Brain microvascular endothelial cell (primary cell): ENCODE measurements around the gene NNAT.
A peak's percentile ranks its signal among the peaks of the same experiment; 100 is the strongest.

Experiments
- DNase-seq: peaks from one replicate; pipeline ENCODE4 v3.0.0-alpha.2; 2020
- H3K27ac ChIP-seq: fragments of 250-450 bp; sonication (Bioruptor Pico); 2 replicates; pipeline ENCODE4 v1.5.1; 2020; ENCODE audit warnings: mild to moderate bottlenecking, moderate library complexity
- H3K27me3 ChIP-seq: fragments of 250-450 bp; sonication (Bioruptor Pico); replicated peaks from 2 replicates; pipeline ENCODE4 v1.5.1; 2020; ENCODE audit warnings: mild to moderate bottlenecking
- H3K36me3 ChIP-seq: fragments of 250-450 bp; sonication (Bioruptor Pico); replicated peaks from 2 replicates; pipeline ENCODE4 v1.5.1; 2020; ENCODE audit warnings: mild to moderate bottlenecking
- H3K4me3 ChIP-seq: 2 replicates; pipeline ENCODE4 v1.5.1; 2011; ENCODE audit warnings: low read depth, mild to moderate bottlenecking, control low read depth, low read length, moderate library complexity
- CTCF ChIP-seq: IDR thresholded peaks from 2 replicates; pipeline ENCODE4 v1.5.1; 2011; ENCODE audit warnings: low read depth, mild to moderate bottlenecking, moderate library complexity, low read length, control low read depth, inconsistent platforms; ENCODE audit errors: missing control alignments
- in situ Hi-C: cut with HindIII; loops from 2 replicates; pipeline ENCODE4 v1.10.0; 2017; ENCODE audit warnings: low sequenced_read_pairs, low pct_ligation_motif_present

NNAT gene

DNA sequence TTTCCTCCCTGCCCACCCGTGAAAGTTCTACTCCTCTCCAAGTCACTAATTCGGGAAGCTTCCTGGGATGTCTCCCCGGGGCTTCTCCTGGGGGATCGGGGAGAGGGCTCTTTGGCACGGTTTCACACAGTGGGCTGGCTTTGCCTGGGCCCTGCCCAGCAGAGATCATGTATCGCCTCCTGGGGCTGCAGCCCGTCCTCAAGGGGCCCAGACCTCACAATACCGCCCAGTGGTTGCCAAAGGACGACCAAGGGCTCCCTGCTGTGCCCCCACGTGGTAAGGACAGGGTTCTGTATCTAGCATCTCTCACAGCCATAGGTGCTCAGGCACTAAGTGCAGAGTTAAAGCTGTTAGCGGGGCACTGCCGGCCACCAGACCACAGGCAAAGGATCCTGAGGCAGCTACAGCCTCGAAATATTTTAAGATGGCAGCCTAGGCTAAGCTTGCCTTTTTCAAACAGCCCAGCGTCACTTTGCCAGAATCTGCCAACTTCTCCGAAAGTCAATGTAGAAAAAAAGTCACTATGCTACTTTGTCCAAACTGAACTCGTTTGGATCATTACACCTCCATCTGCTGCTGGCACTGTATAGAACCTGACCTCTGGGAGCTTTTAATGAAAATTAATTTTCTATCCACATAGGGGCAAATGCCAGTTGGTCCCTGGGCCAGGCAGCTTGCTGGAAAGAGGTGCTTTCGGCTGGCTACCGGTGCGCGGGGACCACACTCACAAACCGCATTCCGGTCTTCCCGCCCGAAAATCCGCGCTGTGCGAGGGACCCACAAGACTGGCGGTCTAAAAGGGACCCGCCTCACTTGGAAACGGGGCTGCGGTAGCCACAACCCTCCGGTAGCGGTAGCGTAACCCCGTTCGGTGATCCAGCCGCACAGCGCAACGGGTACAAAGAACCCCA is 1.3 kb upstream of the NNAT start:
- DNase-seq, result peak; percentile 31
- Histone ChIP-seq H3K27ac (no peak overlapping the region), H3K27me3 (no peaks in the 10 kb centered on the region), H3K4me3 (no peak overlapping the region), H3K36me3 (peaks cover 13% of the 10 kb centered on the region)
- in situ Hi-C loops, result no loop called here
- TF ChIP-seq CTCF, result peak; percentile 27

DNA sequence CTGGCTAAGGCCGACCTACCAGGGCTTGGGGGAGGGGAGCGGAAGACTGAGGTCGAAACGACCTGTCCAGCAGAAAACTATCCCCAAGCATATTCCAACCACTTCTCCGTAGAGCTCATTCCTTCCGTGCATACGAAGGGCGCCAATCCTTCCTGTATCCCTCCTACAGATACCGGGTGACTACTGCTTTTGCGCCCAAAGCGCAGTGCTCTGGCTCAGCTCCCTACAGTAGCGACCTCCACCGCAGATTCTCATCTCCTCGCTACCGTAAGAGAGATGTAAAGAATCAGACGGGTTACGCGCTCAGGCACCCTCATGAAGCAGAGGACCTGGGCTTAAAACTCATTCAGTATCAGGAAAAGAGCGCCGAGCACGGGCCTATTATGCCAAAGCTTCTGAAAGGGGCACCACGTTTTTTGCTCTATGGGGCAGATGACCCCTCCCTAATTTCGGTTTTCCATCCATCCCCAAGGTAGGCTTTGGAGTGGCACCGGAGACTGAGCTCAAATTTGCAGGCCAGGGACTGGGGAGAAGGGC is 563 bp upstream of the NNAT start:
- Histone ChIP-seq H3K27me3 (no peaks in the 10 kb centered on the region), H3K36me3 (peaks cover 12% of the 10 kb centered on the region), H3K27ac (no peak overlapping the region), H3K4me3 (peak overlapping the region; percentile 58)
- DNase-seq, result no peak
- TF ChIP-seq CTCF, result no peak
- in situ Hi-C loops, result no loop called here

DNA sequence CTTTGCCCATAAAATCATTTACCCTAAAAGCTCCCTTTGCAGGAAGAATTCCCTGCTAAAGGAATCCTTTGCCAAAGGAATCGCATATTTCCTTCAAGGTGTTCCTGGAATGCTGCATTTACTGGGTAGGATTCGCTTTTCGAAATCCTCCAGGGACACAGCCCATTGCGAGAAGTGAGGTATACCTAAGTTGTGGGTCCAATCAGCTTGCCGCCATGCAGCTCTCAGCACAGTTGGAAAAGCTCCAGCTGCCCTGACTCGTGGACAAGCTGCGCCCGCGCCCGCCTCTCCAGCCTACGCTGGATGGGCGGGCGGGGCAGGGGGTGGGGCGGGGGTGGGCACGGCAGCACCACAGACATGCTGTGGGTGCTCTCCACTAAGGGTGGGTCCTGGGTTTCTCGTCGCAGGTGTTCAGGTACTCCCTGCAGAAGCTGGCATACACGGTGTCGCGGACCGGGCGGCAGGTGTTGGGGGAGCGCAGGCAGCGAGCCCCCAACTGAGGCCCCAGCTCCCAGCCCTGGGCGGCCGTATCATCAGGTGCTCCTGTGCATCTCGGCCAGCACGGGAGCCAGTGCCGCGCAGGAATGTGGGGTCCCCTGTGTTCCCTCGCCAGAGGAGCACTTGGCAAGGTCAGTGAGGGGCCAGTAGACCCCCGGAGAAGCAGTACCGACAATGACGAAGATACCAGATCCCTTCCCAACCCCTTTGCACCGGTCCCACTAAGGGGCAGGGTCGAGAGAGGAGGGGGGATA is 1.4 kb downstream of the NNAT start:
- Histone ChIP-seq H3K36me3 (peaks cover 12% of the 10 kb centered on the region), H3K4me3 (no peak overlapping the region), H3K27ac (no peak overlapping the region), H3K27me3 (no peaks in the 10 kb centered on the region)
- in situ Hi-C loops, result no loop called here
- TF ChIP-seq CTCF, result no peak
- DNase-seq, result no peak

DNA sequence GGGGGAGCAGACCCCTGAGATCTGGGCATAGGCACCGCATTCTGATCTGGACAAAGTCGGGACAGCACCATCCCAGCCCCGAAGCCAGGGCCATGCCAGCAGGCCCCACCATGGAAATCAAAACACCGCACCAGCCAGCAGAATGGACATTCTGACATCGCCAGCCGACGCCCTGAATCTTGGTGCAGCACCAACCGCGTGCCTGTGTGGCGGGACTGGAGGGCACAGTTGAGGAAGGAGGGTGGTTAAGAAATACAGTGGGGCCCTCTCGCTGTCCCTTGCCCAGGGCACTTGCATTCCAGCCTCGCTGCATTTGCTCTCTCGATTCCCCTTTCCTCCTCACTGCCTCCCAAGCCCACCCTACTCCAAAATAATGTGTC is 2.0 kb downstream of the NNAT start:
- Histone ChIP-seq H3K4me3 (no peak overlapping the region), H3K27me3 (no peaks in the 10 kb centered on the region), H3K27ac (no peak overlapping the region), H3K36me3 (peaks cover 10% of the 10 kb centered on the region)
- TF ChIP-seq CTCF, result no peak
- in situ Hi-C loops, result no loop called here
- no peak for DNase-seq

- H3K27me3 ChIP-seq, result no peaks in the 10 kb centered on the region
- no peak for TF ChIP-seq CTCF
- H3K27ac ChIP-seq, result no peak overlapping the region
- in situ Hi-C loops, result no loop called here
- no peak overlapping the region for H3K4me3 ChIP-seq
- no peaks in the 10 kb centered on the region for H3K36me3 ChIP-seq
- DNase-seq, result no peak
Measured at GRCh38 chr20:37523911-37524700, 3.1 kb downstream of the NNAT start.
